ENCODE data around the gene SPATA13. TPM values are rescaled to one million over a fixed set of nuclear protein-coding genes. Genes with fewer than 3 reads are reported as not detected.

Gene SPATA13
- total and polyA plus RNA-seq, 2 donors (not counting 3 experiments of a cell fraction or from before 2014, with no cell fraction given) = 6.6 to 12.9 TPM

GRCh38 chr13:24221007-24221406, 60.5 kb downstream of the SPATA13 start:
- no peak overlapping the region for H3K9ac ChIP-seq (replicated peaks; ENCODE audit: extremely low read depth, insufficient read depth, low read length)
- no TSS peak for BruUV-seq (replicated peaks)

More at GRCh38 chr13:24221007-24221406, 60.5 kb downstream of the SPATA13 start:
- Histone ChIP-seq H4K20me1 (replicated peaks; ENCODE audit: control insufficient read depth, extremely low read depth, insufficient read depth, low read length) (no peaks in the 10 kb centered on the region), H3K4me2 (ENCODE audit: insufficient read depth, low read length) (no peak overlapping the region), H3K27ac (ENCODE audit: insufficient read depth, low read depth, low read length) (no peak overlapping the region), H3K4me3 (replicated peaks in 1 of 3; ENCODE audit: insufficient read depth in 1 of 3, low read depth in 1 of 3, low read length in 3 of 3) (no peak overlapping the region), H3K27me3 (ENCODE audit: control insufficient read depth in 2 of 2, insufficient read depth in 2 of 2, low read length in 2 of 2) (no peaks in the 10 kb centered on the region), H3K4me1 (ENCODE audit: control insufficient read depth, extremely low read depth, insufficient read depth, low read length) (peaks cover 3% of the 10 kb centered on the region), H3K9me1 (replicated peaks; ENCODE audit: control insufficient read depth, extremely low read depth, insufficient read depth, low read length) (no peaks in the 10 kb centered on the region), H2AFZ (ENCODE audit: low read depth, low read length) (no peak overlapping the region), H3K36me3 (ENCODE audit: control insufficient read depth in 2 of 2, extremely low read depth in 1 of 2, insufficient read depth in 2 of 2, low read length in 2 of 2) (no peaks in the 10 kb centered on the region), H3K79me2 (ENCODE audit: control insufficient read depth, insufficient read depth, low read length) (no peaks in the 10 kb centered on the region), H3K9me3 (replicated peaks; ENCODE audit: control insufficient read depth, insufficient read depth, low read length) (no peaks in the 10 kb centered on the region)
- DNase-seq (ENCODE audit: low read depth, low spot score) (no peak), FAIRE-seq (no peak)
- dilution Hi-C loops (cut with MboI; ENCODE audit: extremely low pct_ligation_motif_present, low sequenced_read_pairs) = no loop called here
- ChIA-PET POLR2A (no interaction called here), CTCF (interaction anchor here (1.5 to 3.8 kb wide), 2 partner anchors 201 to 299 kb away, joined by 7 to 118 read pairs; no protein-coding TSS in a partner anchor)
- intact Hi-C loops (cut with micrococcal nuclease) = loop anchor here (2.0 to 10.0 kb wide), 2 partner anchors 72 to 756 kb away; no protein-coding TSS in a partner anchor
- TF ChIP-seq GATA2 (IDR thresholded peaks at IDR 0.05; ENCODE audit: insufficient read depth, insufficient read length, low read depth, low read length) = no peak
- TF ChIP-seq MYC (IDR thresholded peaks at IDR 0.05; ENCODE audit: low read depth, low read length) = no peak
- no peak for TF ChIP-seq FOS (IDR thresholded peaks at IDR 0.05; ENCODE audit: borderline replicate concordance, insufficient read depth, low read length)
- TF ChIP-seq MAX (IDR thresholded peaks at IDR 0.05; ENCODE audit: insufficient read depth, insufficient read length) = no peak
- TF ChIP-seq POLR2AphosphoS5 (IDR thresholded peaks at IDR 0.05; ENCODE audit: insufficient read depth, low read depth, low read length) = no peak
- no peak for TF ChIP-seq CTCF (IDR thresholded peaks at IDR 0.05; ENCODE audit: extremely low read depth in 1 of 2, insufficient read depth in 1 of 2, low read depth in 1 of 2, low read length in 2 of 2)
- no peak for TF ChIP-seq JUN (IDR thresholded peaks at IDR 0.05; ENCODE audit: borderline replicate concordance, insufficient read depth, insufficient read length, low read depth)
- TF ChIP-seq EZH2 (IDR thresholded peaks at IDR 0.05; ENCODE audit: borderline replicate concordance, low read depth, low read length, severe bottlenecking) = no peak
- TF ChIP-seq POLR2A (IDR thresholded peaks at IDR 0.05; ENCODE audit: low read depth, low read length) = no peak

Measured in endothelial cell of umbilical vein (primary cell).